Breast epithelium (tissue), 4 donors: Measurements from ENCODE around the gene PCA3. TPM values are rescaled to one million over a fixed set of nuclear protein-coding genes. Genes with fewer than 3 reads are reported as not detected.

Source experiments
- DNase-seq, 2 donors: peaks; one replicate each; pipeline ENCODE4 v3.0.0-alpha.2; 2019; ENCODE audit warnings: low spot score in 2 of 2
- H3K27ac ChIP-seq, 2 donors: fragments of 200-600 bp; sonication (generic) in 1 of 2; one replicate each; pipeline ENCODE4 v1.5.1; 2016 to 2019; ENCODE audit warnings: mild to moderate bottlenecking in 1 of 2
- H3K27me3 ChIP-seq, 2 donors: fragments of 200-600 bp; sonication (generic) in 1 of 2; one replicate each; pipeline versions ENCODE4 v1.5.1 to v1.6.0; 2017 to 2019; ENCODE audit warnings: control low read depth in 1 of 2, mild to moderate bottlenecking in 1 of 2
- H3K36me3 ChIP-seq: fragments of 200-600 bp; one replicate; pipeline ENCODE4 v1.5.1; 2019
- H3K4me1 ChIP-seq, 2 donors: fragments of 200-600 bp; sonication (generic); one replicate each; pipeline ENCODE4 v1.5.1; 2016 to 2019; ENCODE audit warnings: control low read depth in 1 of 2
- H3K4me3 ChIP-seq, 3 donors: fragments of 200-600 bp; sonication (generic); 1 replicate in 2 of 3; 2 replicates in 1 of 3; pipeline ENCODE4 v1.5.1; 2016 to 2019; ENCODE audit warnings: mild to moderate bottlenecking in 3 of 3, moderate library complexity in 2 of 3
- H3K9me3 ChIP-seq, 2 donors: fragments of 200-600 bp; sonication (generic) in 1 of 2; one replicate each; pipeline ENCODE4 v1.5.1; 2016 to 2019; ENCODE audit warnings: control low read depth in 1 of 2
- CTCF ChIP-seq, 3 donors: fragments of 450-650 bp; IDR thresholded peaks; one replicate each; pipeline ENCODE4 v1.5.1; 2016 to 2017; ENCODE audit warnings: antibody characterized with exemption in 3 of 3, mild to moderate bottlenecking in 3 of 3, moderate library complexity in 3 of 3
- POLR2A ChIP-seq: fragments of 450-650 bp; IDR thresholded peaks from one replicate; pipeline ENCODE4 v1.6.1; 2016; ENCODE audit warnings: antibody characterized with exemption, mild to moderate bottlenecking, moderate library complexity
- POLR2AphosphoS5 ChIP-seq, 3 donors: sonication (generic); formaldehyde crosslinking; IDR thresholded peaks; one replicate each; pipeline ENCODE4 v1.6.1; 2017; ENCODE audit warnings: antibody characterized with exemption in 3 of 3
- intact Hi-C: fragments of 100-400 bp; cut with DNase I; formaldehyde crosslinking; loops from one replicate; pipeline ENCODE4 v1.15.1; 2023; ENCODE audit warnings: low total_unique reads
- total RNA-seq, 3 donors: library from RNA; depleted of rRNA; stranded (reverse); fragments of >200 nt; gene quantifications; one replicate each; pipeline ENCODE4 v1.1.0, GENCODE V29; 2016

Gene PCA3
- total RNA-seq, 3 donors from 2014 or later = 0.16 to 0.44 TPM; not detected in 1

- intact Hi-C loops = no loop called here
- no peak overlapping the region for H3K4me3 ChIP-seq
Measured at GRCh38 chr9:76817489-76817888, 53.3 kb downstream of the PCA3 start.

GRCh38 chr9:76818271-76818670 is 54.0 kb downstream of the PCA3 start:
- intact Hi-C loops = no loop called here
- no peaks in the 10 kb centered on the region for H3K4me1 ChIP-seq
- TF ChIP-seq POLR2A (no peak), CTCF (IDR thresholded peaks at IDR 0.05) (no peak), POLR2AphosphoS5 (IDR thresholded peaks at IDR 0.05) (no peak)
- H3K4me3 ChIP-seq = no peak overlapping the region
- no peaks in the 10 kb centered on the region for H3K9me3 ChIP-seq
- no peak for DNase-seq
- H3K27me3 ChIP-seq = no peaks in the 10 kb centered on the region
- H3K27ac ChIP-seq = peak overlapping the region in 1 of 2 donors; percentile 34
- H3K36me3 ChIP-seq = no peaks in the 10 kb centered on the region

More at GRCh38 chr9:76817489-76817888, 53.3 kb downstream of the PCA3 start:
- Histone ChIP-seq H3K9me3 (no peaks in the 10 kb centered on the region), H3K27me3 (no peaks in the 10 kb centered on the region), H3K27ac (no peak overlapping the region), H3K36me3 (no peaks in the 10 kb centered on the region), H3K4me1 (no peaks in the 10 kb centered on the region)
- no peak for DNase-seq
- TF ChIP-seq POLR2A = no peak
- no peak for TF ChIP-seq CTCF (IDR thresholded peaks at IDR 0.05)
- TF ChIP-seq POLR2AphosphoS5 (IDR thresholded peaks at IDR 0.05) = no peak

- TF ChIP-seq CTCF (IDR thresholded peaks at IDR 0.05) (no peak), POLR2AphosphoS5 (IDR thresholded peaks at IDR 0.05) (no peak), POLR2A (no peak)
- Histone ChIP-seq H3K4me3 (no peak overlapping the region), H3K4me1 (no peaks in the 10 kb centered on the region), H3K27ac (no peak overlapping the region), H3K9me3 (no peaks in the 10 kb centered on the region), H3K36me3 (no peaks in the 10 kb centered on the region), H3K27me3 (no peaks in the 10 kb centered on the region)
- intact Hi-C loops = no loop called here
- no peak for DNase-seq
Measured at GRCh38 chr9:76820431-76820830, 56.2 kb downstream of the PCA3 start.

GRCh38 chr9:76827296-76828080 is 63.2 kb downstream of the PCA3 start:
- Histone ChIP-seq H3K36me3 (no peaks in the 10 kb centered on the region), H3K27me3 (no peaks in the 10 kb centered on the region), H3K4me3 (no peak overlapping the region), H3K27ac (no peak overlapping the region), H3K4me1 (no peaks in the 10 kb centered on the region), H3K9me3 (no peaks in the 10 kb centered on the region)
- intact Hi-C loops = no loop called here
- DNase-seq = no peak
- TF ChIP-seq CTCF (IDR thresholded peaks at IDR 0.05) = no peak
- TF ChIP-seq POLR2AphosphoS5 (IDR thresholded peaks at IDR 0.05) = no peak
- TF ChIP-seq POLR2A = no peak

GRCh38 chr9:76828447-76828846 is 64.2 kb downstream of the PCA3 start:
- TF ChIP-seq CTCF (IDR thresholded peaks at IDR 0.05) = no peak
- no peak for TF ChIP-seq POLR2A
- no peak for TF ChIP-seq POLR2AphosphoS5 (IDR thresholded peaks at IDR 0.05)
- no peaks in the 10 kb centered on the region for H3K27me3 ChIP-seq
- intact Hi-C loops = no loop called here

More at GRCh38 chr9:76828447-76828846, 64.2 kb downstream of the PCA3 start:
- Histone ChIP-seq H3K4me1 (no peaks in the 10 kb centered on the region), H3K4me3 (no peak overlapping the region), H3K27ac (no peak overlapping the region), H3K9me3 (no peaks in the 10 kb centered on the region), H3K36me3 (no peaks in the 10 kb centered on the region)
- DNase-seq = no peak
